Measurements from ENCODE around the gene ZC3H7A.

ZC3H7A gene

DNA sequence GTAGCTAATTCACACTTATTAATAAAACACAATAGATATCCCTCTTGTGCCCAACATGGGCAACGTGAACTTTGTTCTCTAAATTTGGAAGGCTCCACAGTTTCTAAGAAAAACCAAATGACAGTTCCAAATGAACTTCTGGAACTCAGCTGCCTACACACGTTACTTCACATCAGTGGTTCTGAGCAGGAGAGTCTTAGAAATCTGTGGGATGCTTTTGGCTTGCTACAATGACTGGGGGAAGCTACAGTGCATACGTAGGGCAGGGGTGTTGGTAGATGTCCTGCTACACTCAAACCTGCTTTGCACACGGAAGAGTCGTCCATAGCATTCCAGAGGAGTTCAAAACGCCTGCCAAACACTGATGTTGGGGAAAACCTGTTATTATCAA is 62.4 kb downstream of the ZC3H7A start:
- DNase-seq = no peak

- no peak for DNase-seq
Observed at GRCh38 chr16:11734025-11734652, 62.9 kb downstream of the ZC3H7A start.

- no peak for DNase-seq
Observed at GRCh38 chr16:11731222-11731621, 65.8 kb downstream of the ZC3H7A start.

DNA sequence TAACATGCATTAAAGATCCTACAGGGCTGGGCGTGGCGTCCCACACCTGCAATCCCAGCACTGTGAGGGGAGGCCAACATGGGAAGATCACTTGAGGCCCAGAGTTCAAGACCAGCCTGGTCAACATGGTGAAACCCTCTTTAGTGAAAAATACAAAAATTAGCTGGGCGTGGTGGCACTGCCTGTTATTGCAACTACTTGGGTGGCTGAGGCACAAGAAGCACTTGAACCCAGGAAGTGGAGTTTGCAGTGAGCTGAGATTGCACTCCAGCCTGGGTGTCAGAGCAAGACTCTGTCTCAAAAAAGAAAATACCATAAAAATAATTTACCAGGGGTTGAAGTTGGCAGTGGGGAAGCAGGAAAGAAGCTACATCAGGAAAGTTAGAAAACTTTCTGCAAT is 67.3 kb downstream of the ZC3H7A start:
- DNase-seq = no peak

DNA sequence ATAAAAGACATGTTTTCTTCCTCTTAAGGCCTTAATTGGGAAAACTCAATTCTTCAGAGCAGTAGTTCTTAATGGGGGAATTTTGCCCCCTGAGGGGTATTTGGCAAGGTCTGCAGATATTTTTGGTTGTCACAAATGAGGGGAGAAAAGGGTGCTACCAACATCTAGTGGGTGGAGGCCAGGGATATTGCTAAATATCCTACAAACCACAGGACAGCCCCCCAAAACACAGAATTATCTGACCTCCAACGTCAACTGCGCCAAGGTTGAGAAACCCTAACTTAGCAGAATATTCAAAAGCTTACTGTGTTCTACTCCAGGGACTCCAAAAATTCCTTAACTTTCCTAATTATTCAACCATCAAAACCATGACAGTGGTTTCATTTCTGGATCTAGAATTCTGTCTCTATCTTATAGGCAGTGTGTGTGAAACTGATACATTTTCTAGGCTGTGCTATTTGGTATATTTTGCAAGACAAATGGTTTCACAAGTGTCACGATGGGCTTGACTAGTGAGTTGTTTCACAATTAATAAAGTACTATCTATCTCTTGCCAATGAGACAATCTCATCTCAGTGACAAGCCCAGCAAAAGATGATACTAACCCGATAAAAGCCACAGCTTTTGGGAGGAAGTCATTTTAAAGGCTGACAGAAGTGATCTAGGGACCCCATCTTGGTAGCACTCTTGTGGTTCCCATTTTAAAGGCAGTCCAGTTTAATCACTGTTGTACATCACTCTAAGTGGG is 69.1 kb downstream of the ZC3H7A start:
- no peak for DNase-seq

- DNase-seq = no peak
Observed at GRCh38 chr16:11726008-11726407, 71.0 kb downstream of the ZC3H7A start.

- DNase-seq = no peak
Observed at GRCh38 chr16:11725457-11725856, 71.6 kb downstream of the ZC3H7A start.

- DNase-seq = no peak
Observed at GRCh38 chr16:11722468-11722808, 74.6 kb downstream of the ZC3H7A start.

DNA sequence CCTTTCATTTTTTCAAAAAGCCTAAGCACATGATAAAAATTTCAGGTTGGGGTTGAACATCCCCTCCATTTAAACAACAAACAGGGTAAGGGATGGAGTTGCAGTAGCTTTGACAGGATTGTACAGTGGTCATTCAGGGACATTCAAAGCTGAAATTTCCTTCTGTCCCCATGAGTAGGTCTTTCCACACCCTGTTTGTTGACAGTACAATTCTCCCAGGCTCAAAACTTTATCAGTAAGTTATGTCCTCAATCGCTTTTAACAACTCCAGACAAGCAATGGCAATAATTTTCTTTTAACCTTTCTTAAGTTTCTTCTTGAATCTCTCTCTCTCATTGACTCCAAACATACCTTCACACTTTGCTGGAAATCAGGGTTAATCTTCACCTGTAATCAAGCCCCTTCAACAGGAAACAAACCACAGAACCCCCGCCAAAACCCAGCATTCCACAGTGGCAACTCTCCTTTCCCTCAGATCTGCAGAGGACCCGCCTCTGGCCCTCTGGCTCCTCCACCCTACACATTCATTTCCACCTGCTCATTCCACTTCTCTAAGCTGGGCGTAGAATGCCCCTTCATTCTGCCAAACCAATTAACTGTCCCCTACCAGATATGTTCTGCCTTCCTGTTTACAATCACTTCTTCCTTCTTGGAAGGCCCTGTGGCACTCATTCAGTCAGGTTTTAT is 75.1 kb downstream of the ZC3H7A start:
- DNase-seq = no peak

DNA sequence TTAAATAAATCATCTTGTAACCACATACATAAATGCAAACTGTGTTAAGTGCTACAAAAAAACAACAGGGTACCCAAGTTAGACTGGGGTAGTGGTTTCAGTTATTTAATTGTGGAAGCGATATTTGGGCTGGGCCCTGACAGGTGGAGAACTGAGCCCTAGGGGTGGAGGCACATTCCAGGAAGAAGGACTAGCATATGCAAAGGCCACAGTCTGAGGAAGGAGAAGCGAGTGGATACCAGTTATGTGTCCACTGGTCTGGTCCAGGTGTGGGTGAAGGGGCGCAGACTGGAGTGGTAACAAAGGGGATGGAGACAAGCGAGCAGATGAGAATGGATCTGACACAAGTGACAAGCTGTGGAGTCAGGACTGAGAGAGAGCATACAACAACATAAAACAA is 77.3 kb downstream of the ZC3H7A start:
- DNase-seq = no peak

GRCh38 chr16:11719171-11719570 is 77.9 kb downstream of the ZC3H7A start:
- no peak for DNase-seq

GRCh38 chr16:11717811-11718210 is 79.2 kb downstream of the ZC3H7A start:
- no peak for DNase-seq

GRCh38 chr16:11716336-11716735 is 80.7 kb downstream of the ZC3H7A start:
- DNase-seq = no peak

GRCh38 chr16:11715246-11715947 is 81.7 kb downstream of the ZC3H7A start:
- DNase-seq = no peak

DNA sequence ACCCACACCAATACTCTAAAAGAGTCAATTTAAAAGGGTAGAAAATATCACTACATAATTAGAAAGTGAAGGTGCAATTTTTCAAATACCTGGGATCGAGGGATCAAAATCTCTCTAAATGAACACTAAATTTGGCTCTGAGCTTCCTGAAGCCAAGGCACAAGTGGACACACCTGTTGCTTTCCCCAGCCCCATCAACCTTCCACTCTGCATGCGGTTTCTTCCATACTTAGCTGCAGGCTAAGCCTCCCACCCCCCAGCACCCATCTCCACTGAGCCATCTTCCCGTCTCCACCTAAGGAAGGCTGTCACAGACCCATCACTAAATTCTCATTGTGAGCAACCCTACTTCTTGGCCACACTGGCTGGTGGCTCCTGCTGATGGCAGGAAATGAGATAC is 84.9 kb downstream of the ZC3H7A start:
- no peak for DNase-seq

DNA sequence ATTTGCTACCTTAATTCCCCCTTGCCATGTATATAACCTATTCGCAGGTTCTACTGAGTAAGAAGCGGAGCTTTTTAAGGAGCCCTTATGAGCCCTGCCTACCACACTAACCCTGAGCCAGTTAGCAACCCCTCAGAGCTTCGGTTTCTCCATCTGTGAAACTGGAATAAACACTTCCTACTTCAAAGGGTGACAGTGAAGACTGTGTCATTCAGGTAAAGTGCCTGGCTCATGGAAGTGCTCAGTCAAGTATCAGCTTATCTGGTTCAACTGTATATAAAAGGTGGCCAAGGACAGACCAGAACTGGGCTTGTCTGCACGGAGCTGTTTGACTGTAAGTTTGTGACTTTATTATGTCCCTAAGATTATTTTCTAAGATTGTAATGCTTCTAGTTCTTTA is 85.4 kb downstream of the ZC3H7A start:
- DNase-seq = no peak

DNA sequence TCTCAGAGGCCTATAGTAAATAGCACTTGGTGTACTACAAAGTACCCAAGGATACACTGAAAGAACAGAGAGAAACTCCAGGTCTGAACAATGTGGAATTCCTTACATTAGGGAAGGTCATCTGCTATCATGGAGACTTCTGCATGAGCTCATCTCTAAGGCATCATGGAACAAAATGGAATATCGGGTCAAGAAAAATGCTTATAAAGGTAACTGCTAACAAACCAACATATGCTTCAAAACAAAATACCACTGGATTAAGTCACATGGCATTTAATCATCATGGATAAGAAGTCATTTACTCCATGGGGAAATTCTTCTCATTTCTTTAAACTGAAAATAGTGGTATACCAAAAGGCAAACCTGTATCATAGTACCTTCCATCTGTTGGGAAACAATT is 88.6 kb downstream of the ZC3H7A start:
- DNase-seq = no peak

- DNase-seq = no peak
Observed at GRCh38 chr16:11707679-11708197, 89.3 kb downstream of the ZC3H7A start.

- DNase-seq = no peak
Observed at GRCh38 chr16:11706180-11706742, 90.8 kb downstream of the ZC3H7A start.

DNA sequence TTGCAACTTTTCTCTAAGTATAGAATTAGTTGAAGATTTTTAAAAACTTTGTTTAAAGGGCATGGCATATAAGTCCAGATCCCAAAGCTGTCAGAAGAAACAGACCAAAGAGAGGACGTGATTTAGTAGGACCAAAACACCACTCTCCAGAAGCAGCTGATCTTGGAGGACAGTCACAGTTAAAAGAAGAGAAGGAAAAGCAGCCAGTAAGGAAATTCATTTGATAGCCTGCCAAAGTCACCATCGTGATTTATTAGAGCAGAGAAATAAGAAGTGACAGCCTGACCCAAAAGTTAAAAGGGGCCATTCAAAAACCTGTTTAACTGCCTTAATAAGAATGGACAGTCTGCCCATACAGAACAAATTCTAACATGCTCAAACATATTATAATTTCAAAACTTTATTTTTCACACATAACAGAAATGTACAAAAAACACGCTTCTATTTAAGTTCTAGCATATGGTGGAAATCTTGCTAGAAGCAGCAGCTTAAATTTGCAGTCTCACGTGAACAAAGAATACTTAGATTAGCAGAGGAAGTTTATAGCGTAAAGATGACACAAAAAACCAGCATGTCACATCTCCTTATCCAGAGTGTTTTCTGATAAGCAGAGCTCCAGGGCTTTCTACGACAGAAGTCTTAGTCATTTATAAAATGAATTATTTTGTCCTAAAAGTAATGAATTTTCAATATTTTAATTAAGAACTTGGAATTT is 91.6 kb downstream of the ZC3H7A start:
- DNase-seq = no peak
